ENCODE measurements around the gene FER.

Gene FER

DNA sequence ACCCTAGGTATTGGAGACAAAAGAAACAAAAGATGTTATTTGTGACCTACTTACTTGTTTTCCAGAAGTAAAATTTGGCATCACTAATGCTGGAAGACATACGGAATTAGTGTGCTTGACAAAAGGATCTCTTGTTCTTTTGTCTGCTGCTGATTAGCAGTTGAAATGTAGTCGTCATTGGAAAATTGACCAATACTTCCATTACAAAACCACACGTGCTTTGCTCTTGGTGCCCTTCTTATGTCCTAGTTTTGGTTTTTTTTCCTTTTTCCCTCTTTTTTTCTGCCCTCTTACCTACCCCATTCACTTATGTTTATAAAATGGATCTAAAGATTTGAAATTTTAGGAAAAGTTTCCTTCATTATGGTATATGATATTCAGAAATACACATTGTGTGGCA is 197.4 kb downstream of the FER start:
- H3K4me2 ChIP-seq (ENCODE audit: low read length): no peak overlapping the region
- H3K27ac ChIP-seq (ENCODE audit: low read length): no peak overlapping the region
- no peak overlapping the region for H3K4me3 ChIP-seq (ENCODE audit: low read length)

DNA sequence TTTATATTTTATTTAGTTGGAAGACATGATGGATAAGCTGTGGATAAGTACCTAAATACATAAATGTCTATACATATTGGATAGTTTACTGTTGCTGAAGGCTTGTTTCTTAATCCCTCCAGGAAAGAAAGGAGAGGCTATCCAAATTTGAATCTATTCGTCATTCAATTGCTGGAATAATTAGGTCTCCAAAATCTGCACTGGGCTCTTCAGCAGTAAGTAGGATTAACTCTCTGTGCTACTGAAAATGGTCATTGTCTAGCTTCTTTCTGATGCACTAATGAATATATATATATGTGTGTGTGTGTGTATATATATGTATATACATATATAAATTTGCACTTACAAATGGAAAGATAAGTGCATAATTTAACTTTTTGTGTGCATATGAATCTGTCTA is 198.3 kb downstream of the FER start:
- no peak overlapping the region for H3K4me2 ChIP-seq (ENCODE audit: low read length)
- no peaks in the 10 kb centered on the region for H3K4me1 ChIP-seq (ENCODE audit: low read length)
- no peaks in the 10 kb centered on the region for H3K36me3 ChIP-seq (replicated peaks; ENCODE audit: low read depth, low read length)
- H3K9me3 ChIP-seq (ENCODE audit: insufficient read depth, low read length): no peaks in the 10 kb centered on the region
- no peak overlapping the region for H2AFZ ChIP-seq (ENCODE audit: low read depth, low read length)
- H3K27me3 ChIP-seq (ENCODE audit: low read depth, low read length): no peaks in the 10 kb centered on the region
- peaks cover 5% of the 10 kb centered on the region; the same call in 1 of the 2 replicates for H4K20me1 ChIP-seq (ENCODE audit: insufficient read depth, low read length)
- TF ChIP-seq EZH2phosphoT487 (IDR thresholded peaks at IDR 0.05; ENCODE audit: low read depth): no peak
- no peak overlapping the region for H3K27ac ChIP-seq (ENCODE audit: low read length)
- H3K79me2 ChIP-seq (ENCODE audit: low read length): no peaks in the 10 kb centered on the region
- H3K9ac ChIP-seq (ENCODE audit: low read length): no peak overlapping the region
- H3K4me3 ChIP-seq (ENCODE audit: low read length): no peak overlapping the region

More for the DNA sequence above, 197.4 kb downstream of the FER start:
- Histone ChIP-seq H3K9ac (ENCODE audit: low read length) (no peak overlapping the region), H3K4me1 (ENCODE audit: low read length) (no peaks in the 10 kb centered on the region), H3K79me2 (ENCODE audit: low read length) (no peaks in the 10 kb centered on the region), H2AFZ (ENCODE audit: low read depth, low read length) (no peak overlapping the region), H4K20me1 (ENCODE audit: insufficient read depth, low read length) (peaks cover 5% of the 10 kb centered on the region; the same call in 1 of the 2 replicates), H3K27me3 (ENCODE audit: low read depth, low read length) (no peaks in the 10 kb centered on the region), H3K9me3 (ENCODE audit: insufficient read depth, low read length) (no peaks in the 10 kb centered on the region), H3K36me3 (replicated peaks; ENCODE audit: low read depth, low read length) (no peaks in the 10 kb centered on the region)
- no peak for TF ChIP-seq EZH2phosphoT487 (IDR thresholded peaks at IDR 0.05; ENCODE audit: low read depth)
- TF ChIP-seq, protein P1, sequence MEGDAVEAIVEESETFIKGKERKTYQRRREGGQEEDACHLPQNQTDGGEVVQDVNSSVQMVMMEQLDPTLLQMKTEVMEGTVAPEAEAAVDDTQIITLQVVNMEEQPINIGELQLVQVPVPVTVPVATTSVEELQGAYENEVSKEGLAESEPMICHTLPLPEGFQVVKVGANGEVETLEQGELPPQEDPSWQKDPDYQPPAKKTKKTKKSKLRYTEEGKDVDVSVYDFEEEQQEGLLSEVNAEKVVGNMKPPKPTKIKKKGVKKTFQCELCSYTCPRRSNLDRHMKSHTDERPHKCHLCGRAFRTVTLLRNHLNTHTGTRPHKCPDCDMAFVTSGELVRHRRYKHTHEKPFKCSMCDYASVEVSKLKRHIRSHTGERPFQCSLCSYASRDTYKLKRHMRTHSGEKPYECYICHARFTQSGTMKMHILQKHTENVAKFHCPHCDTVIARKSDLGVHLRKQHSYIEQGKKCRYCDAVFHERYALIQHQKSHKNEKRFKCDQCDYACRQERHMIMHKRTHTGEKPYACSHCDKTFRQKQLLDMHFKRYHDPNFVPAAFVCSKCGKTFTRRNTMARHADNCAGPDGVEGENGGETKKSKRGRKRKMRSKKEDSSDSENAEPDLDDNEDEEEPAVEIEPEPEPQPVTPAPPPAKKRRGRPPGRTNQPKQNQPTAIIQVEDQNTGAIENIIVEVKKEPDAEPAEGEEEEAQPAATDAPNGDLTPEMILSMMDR (IDR thresholded peaks at IDR 0.05; ENCODE audit: low read depth, low read length): no peak

DNA sequence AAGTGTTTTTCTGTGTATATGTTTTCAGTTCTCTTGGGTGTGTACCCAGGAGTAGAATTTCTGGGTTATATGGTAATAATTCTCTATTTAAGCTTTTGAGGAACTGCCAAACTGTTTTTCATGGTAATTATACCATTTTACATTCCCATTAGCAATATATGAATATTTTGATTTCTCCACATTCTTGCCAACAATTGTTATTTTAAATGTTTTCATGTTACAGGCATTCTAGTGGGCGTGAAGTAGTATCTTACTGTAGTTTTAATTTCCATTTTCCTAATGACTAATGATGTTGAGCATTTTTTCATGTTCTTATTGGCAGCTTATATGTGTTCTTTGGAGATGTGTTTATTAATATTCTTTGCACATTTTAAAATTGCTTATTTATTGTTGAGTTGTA is 199.5 kb downstream of the FER start:
- peaks cover 3% of the 10 kb centered on the region; the same call in 1 of the 2 replicates for H4K20me1 ChIP-seq (ENCODE audit: insufficient read depth, low read length)
- no peak overlapping the region for H3K4me3 ChIP-seq (ENCODE audit: low read length)
- H2AFZ ChIP-seq (ENCODE audit: low read depth, low read length): no peak overlapping the region
- TF ChIP-seq, protein P1 (IDR thresholded peaks at IDR 0.05; ENCODE audit: low read depth, low read length): no peak
- no peak for TF ChIP-seq EZH2phosphoT487 (IDR thresholded peaks at IDR 0.05; ENCODE audit: low read depth)
- H3K27ac ChIP-seq (ENCODE audit: low read length): no peak overlapping the region
- no peaks in the 10 kb centered on the region for H3K4me1 ChIP-seq (ENCODE audit: low read length)
- no peaks in the 10 kb centered on the region for H3K79me2 ChIP-seq (ENCODE audit: low read length)
- no peaks in the 10 kb centered on the region for H3K9me3 ChIP-seq (ENCODE audit: insufficient read depth, low read length)
- H3K9ac ChIP-seq (ENCODE audit: low read length): no peak overlapping the region
- no peak overlapping the region for H3K4me2 ChIP-seq (ENCODE audit: low read length)
- H3K36me3 ChIP-seq (replicated peaks; ENCODE audit: low read depth, low read length): no peaks in the 10 kb centered on the region
- no peaks in the 10 kb centered on the region for H3K27me3 ChIP-seq (ENCODE audit: low read depth, low read length)

DNA sequence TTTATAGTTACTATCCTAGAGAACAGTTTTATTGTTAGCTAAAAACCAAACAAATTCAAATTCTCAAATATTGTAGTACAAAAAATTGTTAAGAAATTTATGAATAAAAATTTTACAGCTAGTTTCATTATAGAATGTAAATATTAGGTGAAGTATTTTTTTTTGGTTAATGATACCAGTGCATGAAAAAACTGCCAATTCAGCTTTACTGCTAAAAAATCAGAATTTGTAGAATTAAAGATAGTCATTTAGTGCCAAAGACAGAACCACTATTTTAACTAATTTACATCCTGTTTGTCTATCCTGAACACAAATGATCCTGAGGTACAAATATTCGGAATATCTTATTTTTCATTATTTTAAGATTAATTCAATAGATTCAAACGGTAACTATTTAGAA is 202.6 kb downstream of the FER start:
- H3K4me3 ChIP-seq (ENCODE audit: low read length): no peak overlapping the region
- H3K27me3 ChIP-seq (ENCODE audit: low read depth, low read length): no peaks in the 10 kb centered on the region
- no peaks in the 10 kb centered on the region for H3K9me3 ChIP-seq (ENCODE audit: insufficient read depth, low read length)
- no peaks in the 10 kb centered on the region for H3K36me3 ChIP-seq (replicated peaks; ENCODE audit: low read depth, low read length)
- no peak overlapping the region for H3K9ac ChIP-seq (ENCODE audit: low read length)
- H3K4me1 ChIP-seq (ENCODE audit: low read length): no peaks in the 10 kb centered on the region
- H3K27ac ChIP-seq (ENCODE audit: low read length): no peak overlapping the region
- H4K20me1 ChIP-seq (ENCODE audit: insufficient read depth, low read length): no peaks in the 10 kb centered on the region
- H3K79me2 ChIP-seq (ENCODE audit: low read length): no peaks in the 10 kb centered on the region
- H3K4me2 ChIP-seq (ENCODE audit: low read length): no peak overlapping the region
- no peak overlapping the region for H2AFZ ChIP-seq (ENCODE audit: low read depth, low read length)
- TF ChIP-seq, protein P1 (IDR thresholded peaks at IDR 0.05; ENCODE audit: low read depth, low read length): no peak
- no peak for TF ChIP-seq EZH2phosphoT487 (IDR thresholded peaks at IDR 0.05; ENCODE audit: low read depth)

DNA sequence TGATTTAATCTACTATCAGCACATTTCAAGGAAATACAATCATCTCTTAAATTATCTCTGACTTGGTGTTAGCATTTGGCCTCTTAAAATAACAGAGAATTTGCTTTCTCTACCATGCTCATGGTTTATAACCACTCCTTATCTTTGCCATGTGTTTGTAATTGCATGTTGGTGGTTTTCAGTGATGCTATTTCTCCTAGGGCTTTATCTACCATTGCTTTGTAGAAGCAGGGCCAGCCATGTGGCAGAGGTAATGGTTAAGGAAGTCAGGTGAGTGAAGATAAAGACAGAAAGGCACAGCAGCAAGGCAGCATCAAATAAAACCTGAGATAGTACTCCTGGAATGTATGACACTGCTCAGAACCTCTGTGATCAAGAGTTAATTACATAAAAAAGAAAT is 206.2 kb downstream of the FER start:
- TF ChIP-seq, protein P1 (IDR thresholded peaks at IDR 0.05; ENCODE audit: low read depth, low read length): no peak
- no peak for TF ChIP-seq EZH2phosphoT487 (IDR thresholded peaks at IDR 0.05; ENCODE audit: low read depth)
- Histone ChIP-seq H3K4me3 (ENCODE audit: low read length) (no peak overlapping the region), H3K4me2 (ENCODE audit: low read length) (no peak overlapping the region), H3K27ac (ENCODE audit: low read length) (no peak overlapping the region), H3K9me3 (ENCODE audit: insufficient read depth, low read length) (no peaks in the 10 kb centered on the region), H2AFZ (ENCODE audit: low read depth, low read length) (no peak overlapping the region), H3K36me3 (replicated peaks; ENCODE audit: low read depth, low read length) (no peaks in the 10 kb centered on the region), H3K4me1 (ENCODE audit: low read length) (no peaks in the 10 kb centered on the region), H3K9ac (ENCODE audit: low read length) (no peak overlapping the region), H3K79me2 (ENCODE audit: low read length) (no peaks in the 10 kb centered on the region), H4K20me1 (ENCODE audit: insufficient read depth, low read length) (no peaks in the 10 kb centered on the region), H3K27me3 (ENCODE audit: low read depth, low read length) (no peaks in the 10 kb centered on the region)
